PC-3 (cell line): ENCODE measurements around the gene AIFM1. TPM values are rescaled to one million over a fixed set of nuclear protein-coding genes. Genes with fewer than 3 reads are reported as not detected.

Experiments used
- ATAC-seq: fragments of 200-7000 bp; cut with Tn5 transposase; 2 replicates; pipeline ENCODE4 v1.9.1; 2020; ENCODE audit warnings: mild to moderate bottlenecking, moderate library complexity
- BruUV-seq: library from RNA; stranded (reverse); fragments of 400-500 nt; replicated peaks from 2 replicates; lab custom pipeline; 2021; lab: Mats Ljungman, UMichigan
- CTCF ChIA-PET: fragments of 300-600 bp; sonication (Branson Sonifier 250); formaldehyde crosslinking; loops from one replicate; lab custom pipeline; 2022; ENCODE audit warnings: antibody characterized with exemption; lab: Charles Lee
- POLR2A ChIA-PET: fragments of 300-600 bp; sonication (Branson Sonifier 250); formaldehyde crosslinking; loops from one replicate; lab custom pipeline; 2022; ENCODE audit warnings: antibody characterized with exemption; ENCODE audit not compliant: unreplicated experiment; lab: Charles Lee
- DNase-seq: peaks from one replicate; pipeline ENCODE4 v3.0.0-alpha.2; 2015
- H2AFZ ChIP-seq: fragments of 300-600 bp; sonication (generic); 2 replicates; pipeline ENCODE4 v1.6.0; 2016; ENCODE audit warnings: antibody characterized with exemption, low read length
- H3F3A ChIP-seq: fragments of 300-600 bp; sonication (generic); one replicate; pipeline ENCODE4 v1.6.0; 2017; ENCODE audit warnings: antibody characterized with exemption, low read length, control low read depth, mild to moderate bottlenecking; ENCODE audit not compliant: unreplicated experiment
- H3K27ac ChIP-seq: fragments of 300-600 bp; sonication (generic); 2 replicates; pipeline ENCODE4 v1.5.1; 2016; ENCODE audit warnings: mild to moderate bottlenecking, low read length
- H3K27me3 ChIP-seq: fragments of 300-600 bp; sonication (generic); 2 replicates; pipeline ENCODE4 v1.6.1; 2016; ENCODE audit warnings: low read length, mixed read lengths
- H3K36me3 ChIP-seq: fragments of 300-600 bp; sonication (generic); 2 replicates; pipeline ENCODE4 v1.6.1; 2016; ENCODE audit warnings: low read depth, mixed run types, low read length, mixed read lengths
- H3K4me1 ChIP-seq: fragments of 300-600 bp; sonication (generic); 2 replicates; pipeline ENCODE4 v1.5.1; 2016; ENCODE audit warnings: low read length; ENCODE audit not compliant: insufficient read depth
- H3K4me2 ChIP-seq: fragments of 300-600 bp; sonication (generic); 2 replicates; pipeline ENCODE4 v1.6.0; 2016; ENCODE audit warnings: low read length
- H3K4me3 ChIP-seq: fragments of 300-600 bp; sonication (generic); 2 replicates; pipeline ENCODE4 v1.5.1; 2016; ENCODE audit warnings: mild to moderate bottlenecking, low read length, mixed read lengths
- H3K79me2 ChIP-seq: fragments of 300-600 bp; sonication (generic); 2 replicates; pipeline ENCODE4 v1.6.1; 2017; ENCODE audit warnings: low read length, mixed read lengths
- H3K9ac ChIP-seq: fragments of 300-600 bp; sonication (generic); 2 replicates; pipeline ENCODE4 v1.6.0; 2016; ENCODE audit warnings: mild to moderate bottlenecking, low read length
- H3K9me2 ChIP-seq: fragments of 300-600 bp; sonication (generic); replicated peaks from 2 replicates; pipeline ENCODE4 v1.6.1; 2016; ENCODE audit warnings: mixed run types, low read length, mixed read lengths
- H3K9me3 ChIP-seq: fragments of 300-600 bp; sonication (generic); 2 replicates; pipeline ENCODE4 v1.6.1; 2016; ENCODE audit warnings: low read length, mixed read lengths
- H4K20me1 ChIP-seq: fragments of 300-600 bp; sonication (generic); 2 replicates; pipeline ENCODE4 v1.6.1; 2016; ENCODE audit warnings: low read length, mixed read lengths
- CTCF ChIP-seq: fragments of 300-600 bp; sonication (generic); conservative IDR thresholded peaks from 2 replicates; pipeline ENCODE4 v1.5.1; 2017; ENCODE audit warnings: antibody characterized with exemption, low read depth, mild to moderate bottlenecking, low read length
- EZH2 ChIP-seq: fragments of 300-600 bp; sonication (generic); IDR thresholded peaks from one replicate; pipeline ENCODE4 v1.6.1; 2017; ENCODE audit warnings: antibody characterized with exemption, mild to moderate bottlenecking, low read length; ENCODE audit not compliant: unreplicated experiment
- EZH2phosphoT487 ChIP-seq: fragments of 300-600 bp; sonication (generic); IDR thresholded peaks from 2 replicates; pipeline ENCODE4 v1.6.1; 2018; ENCODE audit warnings: mild to moderate bottlenecking, antibody characterized with exemption, low read length, borderline replicate concordance
- intact Hi-C: fragments of 100-400 bp; cut with micrococcal nuclease; formaldehyde crosslinking; loops from 2 replicates; pipeline ENCODE4 v1.9.0; 2023
- total RNA-seq: library from RNA; depleted of rRNA; stranded (reverse); fragments of >200 nt; gene quantifications from 2 replicates; pipeline ENCODE4 v1.2.3, GENCODE V29; 2014

AIFM1 gene
- total RNA-seq, 1 experiment from 2014 or later: 51.8 TPM

- no peak overlapping the region for H3K4me2 ChIP-seq
- no peaks in the 10 kb centered on the region for H3K4me1 ChIP-seq
- TF ChIP-seq EZH2phosphoT487 (no peak), CTCF (no peak), EZH2 (no peak)
- no peak overlapping the region for H3K27ac ChIP-seq
- H3K4me3 ChIP-seq: no peak overlapping the region
- POLR2A ChIA-PET: no interaction called here
- BruUV-seq: no TSS peak
- no peak overlapping the region for H3K9ac ChIP-seq
- H3K9me3 ChIP-seq: no peaks in the 10 kb centered on the region
- ATAC-seq (no peak), DNase-seq (no peak)
- intact Hi-C loops: no loop called here
- no peaks in the 10 kb centered on the region for H3K27me3 ChIP-seq
- H3F3A ChIP-seq: no peaks in the 10 kb centered on the region
- H3K36me3 ChIP-seq: peaks cover 8% of the 10 kb centered on the region; the same call in 1 of the 2 replicates
- no peaks in the 10 kb centered on the region for H3K79me2 ChIP-seq
- no peaks in the 10 kb centered on the region for H3K9me2 ChIP-seq
- H4K20me1 ChIP-seq: no peaks in the 10 kb centered on the region
- no peak overlapping the region for H2AFZ ChIP-seq
- CTCF ChIA-PET: no interaction called here
Observed at GRCh38 chrX:130212371-130212770, 46.7 kb upstream of the AIFM1 start.

DNA sequence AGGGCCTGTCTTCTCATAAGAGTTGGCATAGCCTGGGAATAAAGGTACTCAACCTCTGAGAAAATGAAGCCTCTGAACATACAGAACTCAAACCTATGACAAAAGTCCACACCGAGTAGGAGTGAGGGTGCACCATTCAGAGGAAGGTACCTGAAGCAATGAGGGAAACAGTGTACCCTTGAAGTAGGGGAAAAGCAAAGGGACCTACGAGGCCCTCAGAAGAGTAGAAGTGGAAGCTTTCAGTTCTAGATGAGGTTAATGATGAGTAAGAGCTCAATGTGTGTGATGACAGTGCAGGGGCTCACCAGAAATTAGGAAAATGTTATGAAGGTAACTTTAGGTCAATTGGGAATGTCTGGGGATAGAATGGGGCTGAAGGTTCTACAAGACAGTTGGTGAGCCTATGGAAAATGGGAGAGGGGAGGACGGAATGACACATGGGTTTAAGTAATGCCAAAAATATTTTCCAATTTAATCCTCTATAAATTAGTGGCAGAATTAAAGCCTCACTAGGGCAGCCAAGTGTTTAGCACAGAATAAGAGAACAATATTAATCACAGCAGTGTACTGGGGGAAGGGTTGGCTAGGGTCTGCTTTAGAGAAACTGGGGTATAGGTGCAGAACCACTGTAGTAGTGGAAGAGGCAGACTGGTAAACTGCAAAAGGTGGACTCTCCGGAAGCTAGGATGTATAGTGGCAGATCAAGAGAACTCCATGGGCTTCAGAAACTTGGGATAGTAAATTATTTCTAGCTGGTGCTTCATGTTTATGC lies 46.0 kb upstream of the AIFM1 start:
- H3K27me3 ChIP-seq: no peaks in the 10 kb centered on the region
- H3F3A ChIP-seq: no peaks in the 10 kb centered on the region
- ChIA-PET POLR2A (no interaction called here), CTCF (no interaction called here)
- DNase-seq (no peak), ATAC-seq (no peak)
- H3K4me2 ChIP-seq: no peak overlapping the region
- BruUV-seq: no TSS peak
- H3K79me2 ChIP-seq: no peaks in the 10 kb centered on the region
- intact Hi-C loops: no loop called here
- TF ChIP-seq EZH2 (no peak), EZH2phosphoT487 (no peak), CTCF (no peak)
- no peak overlapping the region for H3K27ac ChIP-seq
- H3K4me3 ChIP-seq: no peak overlapping the region
- H3K4me1 ChIP-seq: no peaks in the 10 kb centered on the region
- H3K9ac ChIP-seq: no peak overlapping the region
- H3K9me2 ChIP-seq: no peaks in the 10 kb centered on the region
- no peak overlapping the region for H2AFZ ChIP-seq
- peaks cover 8% of the 10 kb centered on the region; the same call in 1 of the 2 replicates for H3K36me3 ChIP-seq
- no peaks in the 10 kb centered on the region for H3K9me3 ChIP-seq
- no peaks in the 10 kb centered on the region for H4K20me1 ChIP-seq

- H3K4me1 ChIP-seq: no peaks in the 10 kb centered on the region
- no peaks in the 10 kb centered on the region for H3F3A ChIP-seq
- no peaks in the 10 kb centered on the region for H3K9me2 ChIP-seq
- BruUV-seq: no TSS peak
- no peak overlapping the region for H2AFZ ChIP-seq
- intact Hi-C loops: no loop called here
- ChIA-PET POLR2A (no interaction called here), CTCF (no interaction called here)
- H3K9ac ChIP-seq: no peak overlapping the region
- no peaks in the 10 kb centered on the region for H3K9me3 ChIP-seq
- TF ChIP-seq EZH2 (no peak), EZH2phosphoT487 (no peak), CTCF (no peak)
- H3K79me2 ChIP-seq: no peaks in the 10 kb centered on the region
- no peaks in the 10 kb centered on the region for H4K20me1 ChIP-seq
- DNase-seq (no peak), ATAC-seq (no peak)
- H3K4me2 ChIP-seq: no peak overlapping the region
- H3K4me3 ChIP-seq: no peak overlapping the region
- no peak overlapping the region for H3K27ac ChIP-seq
- H3K36me3 ChIP-seq: no peaks in the 10 kb centered on the region; the same call in 1 of the 2 replicates
- no peaks in the 10 kb centered on the region for H3K27me3 ChIP-seq
Observed at GRCh38 chrX:130204647-130205046, 39.0 kb upstream of the AIFM1 start.
